Endothelial cell of umbilical vein (primary cell): ENCODE data around the gene KIAA2012. TPM values are rescaled to one million over a fixed set of nuclear protein-coding genes. Genes with fewer than 3 reads are reported as not detected.

Source experiments
- BruUV-seq: library from RNA; stranded (reverse); fragments of 400-500 nt; replicated peaks from 2 replicates; lab custom pipeline; 2021; lab: Mats Ljungman, UMichigan
- CTCF ChIA-PET: fragments of 300-600, 350-600 bp; sonication (Branson Sonifier 250); formaldehyde crosslinking; loops from one replicate; lab custom pipeline; 2021; ENCODE audit warnings: antibody characterized with exemption, inconsistent platforms; lab: Charles Lee
- POLR2A ChIA-PET: fragments of 300-600, 350-600 bp; sonication (Branson Sonifier 250); formaldehyde crosslinking; loops from one replicate; lab custom pipeline; 2021; ENCODE audit warnings: antibody characterized with exemption, inconsistent platforms; lab: Charles Lee
- DNase-seq: peaks from one replicate; pipeline ENCODE4 v3.0.0-alpha.2; 2011; ENCODE audit warnings: low read depth, low spot score
- FAIRE-seq: peaks from 2 replicates; lab custom pipeline; 2011; peaks lifted over from hg19 to GRCh38; lab: Jason Lieb, UNC
- H2AFZ ChIP-seq: 2 replicates; pipeline ENCODE4 v1.6.0; 2012; ENCODE audit warnings: low read depth, low read length, control low read depth, inconsistent platforms
- H3K27ac ChIP-seq: 2 replicates; pipeline ENCODE4 v1.5.1; 2011; ENCODE audit warnings: low read depth, mild to moderate bottlenecking, control low read depth, low read length, moderate library complexity; ENCODE audit not compliant: insufficient read depth
- H3K27me3 ChIP-seq, 2 experiments: 2 replicates each; pipeline versions ENCODE4 v1.6.0 to v1.6.1; 2011; ENCODE audit warnings: low read length in 2 of 2, mixed read lengths in 1 of 2; ENCODE audit not compliant: control insufficient read depth in 2 of 2, insufficient read depth in 2 of 2
- H3K36me3 ChIP-seq, 2 experiments: 2 replicates in 1 of 2; 3 replicates in 1 of 2; pipeline ENCODE4 v1.5.1; 2011; ENCODE audit warnings: low read length in 2 of 2, mild to moderate bottlenecking in 1 of 2, moderate library complexity in 1 of 2; ENCODE audit not compliant: control insufficient read depth in 2 of 2, insufficient read depth in 2 of 2; ENCODE audit errors: extremely low read depth in 1 of 2
- H3K4me1 ChIP-seq: 3 replicates; pipeline ENCODE4 v1.5.1; 2011; ENCODE audit warnings: mild to moderate bottlenecking, low read length; ENCODE audit not compliant: control insufficient read depth, insufficient read depth; ENCODE audit errors: extremely low read depth
- H3K4me2 ChIP-seq: 2 replicates; pipeline ENCODE4 v1.6.1; 2011; ENCODE audit warnings: low read length, control low read depth, mixed read lengths; ENCODE audit not compliant: insufficient read depth
- H3K4me3 ChIP-seq, 3 experiments: fragments of 200-600 bp in 1 of 3; sonication (generic), shearing (Covaris generic) in 1 of 3; replicated peaks in 1 of 3; 2 replicates each; pipeline ENCODE4 v1.5.1; 2011 to 2016; ENCODE audit warnings: control low read depth in 3 of 3, low read length in 3 of 3, mild to moderate bottlenecking in 2 of 3, inconsistent platforms in 1 of 3, low read depth in 1 of 3, moderate library complexity in 1 of 3; ENCODE audit not compliant: insufficient read depth in 1 of 3
- H3K79me2 ChIP-seq: 2 replicates; pipeline ENCODE4 v1.6.0; 2012; ENCODE audit warnings: low read length, inconsistent platforms; ENCODE audit not compliant: control insufficient read depth, insufficient read depth
- H3K9ac ChIP-seq: replicated peaks from 2 replicates; pipeline ENCODE3; 2011; ENCODE audit warnings: low read length, control low read depth; ENCODE audit not compliant: insufficient read depth; ENCODE audit errors: extremely low read depth
- H3K9me1 ChIP-seq: replicated peaks from 3 replicates; pipeline ENCODE4 v1.6.0; 2011; ENCODE audit warnings: mild to moderate bottlenecking, low read length; ENCODE audit not compliant: control insufficient read depth, insufficient read depth; ENCODE audit errors: extremely low read depth
- H3K9me3 ChIP-seq: replicated peaks from 2 replicates; pipeline ENCODE4 v1.5.1; 2012; ENCODE audit warnings: low read length, inconsistent platforms; ENCODE audit not compliant: control insufficient read depth, insufficient read depth
- H4K20me1 ChIP-seq: replicated peaks from 2 replicates; pipeline ENCODE3; 2011; ENCODE audit warnings: mild to moderate bottlenecking, low read length; ENCODE audit not compliant: control insufficient read depth, insufficient read depth; ENCODE audit errors: extremely low read depth
- EZH2 ChIP-seq: IDR thresholded peaks from 2 replicates; pipeline ENCODE4 v1.6.1; 2012; ENCODE audit warnings: borderline replicate concordance, low read depth, mild to moderate bottlenecking, moderate library complexity, low read length, inconsistent platforms; ENCODE audit not compliant: severe bottlenecking
- FOS ChIP-seq: IDR thresholded peaks from 2 replicates; pipeline ENCODE4 v1.6.1; 2011; ENCODE audit warnings: mild to moderate bottlenecking, low read length, moderate library complexity, borderline replicate concordance; ENCODE audit not compliant: insufficient read depth
- GATA2 ChIP-seq: IDR thresholded peaks from 2 replicates; pipeline ENCODE4 v1.7.0; 2011; ENCODE audit warnings: low read depth, mild to moderate bottlenecking, moderate library complexity, mixed read lengths, low read length; ENCODE audit not compliant: insufficient read length, insufficient read depth
- JUN ChIP-seq: IDR thresholded peaks from 2 replicates; pipeline ENCODE4 v1.6.1; 2011; ENCODE audit warnings: borderline replicate concordance, low read depth; ENCODE audit not compliant: insufficient read length, insufficient read depth
- MAX ChIP-seq: IDR thresholded peaks from 2 replicates; pipeline ENCODE4 v1.6.1; 2011; ENCODE audit not compliant: insufficient read depth, insufficient read length
- MYC ChIP-seq: IDR thresholded peaks from one replicate; pipeline ENCODE4 v1.6.1; 2011; ENCODE audit warnings: mild to moderate bottlenecking, low read depth, low read length
- POLR2A ChIP-seq: IDR thresholded peaks from 2 replicates; pipeline ENCODE4 v1.6.1; 2012; ENCODE audit warnings: low read depth, mild to moderate bottlenecking, control low read depth, low read length
- POLR2AphosphoS5 ChIP-seq: IDR thresholded peaks from 2 replicates; pipeline ENCODE4 v1.6.1; 2012; ENCODE audit warnings: low read depth, mild to moderate bottlenecking, control low read depth, low read length, moderate library complexity; ENCODE audit not compliant: insufficient read depth
- dilution Hi-C: fragments of 300-500 bp; cut with MboI; formaldehyde crosslinking; loops from one replicate; pipeline ENCODE4 v1.15.0; 2019; ENCODE audit warnings: low sequenced_read_pairs; ENCODE audit not compliant: extremely low pct_ligation_motif_present
- intact Hi-C: fragments of 100-400 bp; cut with micrococcal nuclease; formaldehyde crosslinking; loops from one replicate; pipeline ENCODE4 v1.10.0; 2022
- polyA plus RNA-seq, 4 experiments: library from polyadenylated mRNA; depleted of rRNA in 3 of 4; stranded (reverse) in 3 of 4; unstranded in 1 of 4; fragments of >200 nt; gene quantifications; 2 replicates each; pipeline versions ENCODE4 v1.2.1 to v1.2.3, GENCODE V29; 2011 to 2012; ENCODE audit warnings: missing spikeins in 1 of 4
- total RNA-seq: library from RNA; stranded (reverse); gene quantifications from 2 replicates; pipeline ENCODE4 v1.2.3, GENCODE V29; 2021
- TF ChIP-seq, protein P1 (sequence below), 2 donors: IDR thresholded peaks; 1 replicate in 1 of 2; 2 replicates in 1 of 2; pipeline ENCODE4 v1.5.1; 2011; ENCODE audit warnings: low read length in 2 of 2, mild to moderate bottlenecking in 2 of 2, moderate library complexity in 2 of 2, control low read depth in 1 of 2, inconsistent platforms in 1 of 2, low read depth in 1 of 2; ENCODE audit not compliant: insufficient read depth in 1 of 2; ENCODE audit errors: extremely low read depth in 1 of 2

KIAA2012 gene
- total and polyA plus RNA-seq, 2 donors (not counting 3 experiments of a cell fraction or from before 2014, with no cell fraction given) = not detected

- dilution Hi-C loops = no loop called here
- Histone ChIP-seq H3K79me2 (no peaks in the 10 kb centered on the region), H3K9me3 (no peaks in the 10 kb centered on the region), H3K4me2 (no peak overlapping the region), H3K27me3 (peaks cover 20 to 34% of the 10 kb centered on the region in 2 experiments), H3K4me3 (no peak overlapping the region), H3K9me1 (no peaks in the 10 kb centered on the region), H4K20me1 (no peaks in the 10 kb centered on the region), H3K4me1 (no peaks in the 10 kb centered on the region), H2AFZ (no peak overlapping the region), H3K9ac (no peak overlapping the region), H3K27ac (no peak overlapping the region), H3K36me3 (no peaks in the 10 kb centered on the region)
- DNase-seq (no peak), FAIRE-seq (no peak)
- intact Hi-C loops = no loop called here
- ChIA-PET POLR2A (no interaction called here), CTCF (interaction anchor here (1.4 kb wide), 1 partner anchor 30 kb away, joined by 3 read pairs; no protein-coding TSS in a partner anchor)
- BruUV-seq = no TSS peak
- TF ChIP-seq MAX (no peak), JUN (no peak), POLR2A (no peak), MYC (no peak), POLR2AphosphoS5 (no peak), FOS (no peak), GATA2 (no peak), EZH2 (no peak)
- TF ChIP-seq, protein P1, sequence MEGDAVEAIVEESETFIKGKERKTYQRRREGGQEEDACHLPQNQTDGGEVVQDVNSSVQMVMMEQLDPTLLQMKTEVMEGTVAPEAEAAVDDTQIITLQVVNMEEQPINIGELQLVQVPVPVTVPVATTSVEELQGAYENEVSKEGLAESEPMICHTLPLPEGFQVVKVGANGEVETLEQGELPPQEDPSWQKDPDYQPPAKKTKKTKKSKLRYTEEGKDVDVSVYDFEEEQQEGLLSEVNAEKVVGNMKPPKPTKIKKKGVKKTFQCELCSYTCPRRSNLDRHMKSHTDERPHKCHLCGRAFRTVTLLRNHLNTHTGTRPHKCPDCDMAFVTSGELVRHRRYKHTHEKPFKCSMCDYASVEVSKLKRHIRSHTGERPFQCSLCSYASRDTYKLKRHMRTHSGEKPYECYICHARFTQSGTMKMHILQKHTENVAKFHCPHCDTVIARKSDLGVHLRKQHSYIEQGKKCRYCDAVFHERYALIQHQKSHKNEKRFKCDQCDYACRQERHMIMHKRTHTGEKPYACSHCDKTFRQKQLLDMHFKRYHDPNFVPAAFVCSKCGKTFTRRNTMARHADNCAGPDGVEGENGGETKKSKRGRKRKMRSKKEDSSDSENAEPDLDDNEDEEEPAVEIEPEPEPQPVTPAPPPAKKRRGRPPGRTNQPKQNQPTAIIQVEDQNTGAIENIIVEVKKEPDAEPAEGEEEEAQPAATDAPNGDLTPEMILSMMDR (IDR thresholded peaks at IDR 0.05; ENCODE audit: extremely low read depth in 1 of 2, insufficient read depth in 1 of 2, low read depth in 1 of 2, low read length in 2 of 2) = no peak
Observed at GRCh38 chr2:202149155-202149762, 76.2 kb downstream of the KIAA2012 start.
